ES-I3 (cell line): ENCODE measurements around the gene MAP2K3.
"Not testable (repeated sequence)": the region's sequence is repeated elsewhere in the genome, so short reads cannot be mapped to it uniquely, and the experiment has no call there.

Experiments used
- H3K36me3 ChIP-seq: 2 replicates; pipeline ENCODE4 v1.6.1; 2013; ENCODE audit warnings: mild to moderate bottlenecking, low read length, control low read depth, moderate library complexity; ENCODE audit not compliant: insufficient read depth
- H3K4me1 ChIP-seq: 2 replicates; pipeline ENCODE4 v1.6.1; 2013; ENCODE audit warnings: mild to moderate bottlenecking, control low read depth, low read length; ENCODE audit not compliant: insufficient read depth
- H3K9ac ChIP-seq: 2 replicates; pipeline ENCODE4 v1.6.1; 2013; ENCODE audit warnings: low read depth, mild to moderate bottlenecking, low read length, moderate library complexity
- H3K9me3 ChIP-seq: 2 replicates; pipeline ENCODE4 v1.6.1; 2013; ENCODE audit warnings: mild to moderate bottlenecking, low read length, moderate library complexity; ENCODE audit not compliant: control insufficient read depth, insufficient read depth

The MAP2K3 gene

DNA sequence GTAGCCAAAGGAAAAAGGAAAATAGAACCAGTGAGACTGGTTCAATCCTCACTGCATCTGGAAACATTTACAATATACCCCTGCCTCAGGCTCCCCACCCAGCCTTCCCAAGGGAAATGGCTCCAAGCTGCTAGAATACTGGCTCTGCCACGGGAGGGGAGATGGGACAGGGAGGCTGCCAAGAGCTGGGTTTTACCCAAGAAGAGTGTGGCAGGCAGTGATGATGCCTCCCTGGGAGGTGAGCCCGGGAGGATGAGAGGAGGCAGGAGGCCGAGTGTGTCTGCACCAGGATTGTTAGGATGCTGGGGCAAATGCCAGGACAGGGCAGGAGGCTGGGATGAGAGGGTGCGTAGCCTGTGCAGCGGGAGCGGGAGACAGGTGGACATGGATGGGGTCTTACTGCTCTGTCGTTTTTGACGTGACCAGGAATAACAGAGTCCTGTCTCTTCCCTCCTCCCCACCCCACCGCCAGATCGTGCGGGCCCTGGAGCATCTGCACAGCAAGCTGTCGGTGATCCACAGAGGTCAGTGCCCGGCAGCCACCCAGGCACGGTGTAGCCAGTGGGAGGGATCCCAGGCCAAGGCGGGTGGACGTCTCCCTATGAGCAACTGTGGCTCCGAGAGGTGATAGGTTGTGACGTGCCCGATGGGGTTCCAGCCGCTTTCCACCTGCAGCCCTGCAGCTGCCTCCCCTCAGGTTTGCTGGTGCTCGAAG lies 18.4 kb downstream of the MAP2K3 start:
- Histone ChIP-seq H3K9me3 (no peaks in the 10 kb centered on the region), H3K4me1 (no peaks in the 10 kb centered on the region), H3K36me3 (no peaks in the 10 kb centered on the region; the same call in 1 of the 2 replicates), H3K9ac (no peak overlapping the region)

DNA sequence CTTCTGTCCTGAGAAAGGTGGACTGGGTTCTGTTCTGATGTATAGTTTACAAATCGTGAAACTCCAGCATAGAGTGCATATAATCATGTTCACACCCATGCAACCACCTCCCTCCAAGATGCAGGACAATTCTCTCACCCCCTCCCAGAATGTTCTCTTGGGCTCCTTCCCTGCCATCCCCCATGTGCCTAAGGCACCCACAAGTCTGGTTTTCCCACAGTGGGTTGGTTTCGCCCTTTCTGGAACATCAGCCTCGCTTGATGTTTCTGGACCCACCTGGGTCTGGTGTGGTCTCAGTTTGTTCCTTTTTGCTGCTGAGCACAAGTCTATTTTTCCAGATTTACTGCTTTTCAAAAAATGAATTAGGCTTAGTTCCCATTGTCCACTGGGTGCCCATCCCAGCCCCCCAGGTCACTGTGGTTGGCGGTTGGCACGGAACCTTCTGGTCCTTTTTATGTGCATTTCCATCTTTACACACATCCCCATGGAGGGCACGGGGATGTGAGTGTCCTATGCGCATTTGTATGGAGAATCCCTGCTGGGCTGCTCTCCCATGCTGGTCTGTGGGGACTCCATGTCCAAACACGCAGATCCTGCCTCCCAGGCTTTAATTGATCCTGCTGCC lies 19.0 kb downstream of the MAP2K3 start:
- Histone ChIP-seq H3K36me3 (no peaks in the 10 kb centered on the region; the same call in 1 of the 2 replicates), H3K9ac (no peak overlapping the region), H3K9me3 (no peaks in the 10 kb centered on the region), H3K4me1 (no peaks in the 10 kb centered on the region)

DNA sequence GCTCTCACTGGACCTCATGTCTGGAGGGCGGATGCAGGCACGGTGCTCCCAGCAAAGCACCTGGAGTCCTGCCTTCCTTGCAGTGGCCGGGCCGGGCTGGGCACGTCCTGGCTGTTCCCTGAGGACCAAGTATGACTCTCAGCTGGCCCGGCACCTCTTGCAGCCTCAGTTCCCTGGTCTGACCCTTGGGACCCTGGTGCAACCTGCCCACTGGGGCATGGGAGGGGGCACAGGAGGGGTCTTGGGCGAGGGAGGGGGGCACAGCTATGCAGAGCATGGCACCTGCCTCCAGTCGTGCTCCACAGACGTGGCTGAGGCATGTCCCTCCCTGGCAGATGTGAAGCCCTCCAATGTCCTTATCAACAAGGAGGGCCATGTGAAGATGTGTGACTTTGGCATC lies 19.6 kb downstream of the MAP2K3 start:
- Histone ChIP-seq H3K4me1 (no peaks in the 10 kb centered on the region), H3K9ac (no peak overlapping the region), H3K36me3 (no peaks in the 10 kb centered on the region; the same call in 1 of the 2 replicates), H3K9me3 (no peaks in the 10 kb centered on the region)

DNA sequence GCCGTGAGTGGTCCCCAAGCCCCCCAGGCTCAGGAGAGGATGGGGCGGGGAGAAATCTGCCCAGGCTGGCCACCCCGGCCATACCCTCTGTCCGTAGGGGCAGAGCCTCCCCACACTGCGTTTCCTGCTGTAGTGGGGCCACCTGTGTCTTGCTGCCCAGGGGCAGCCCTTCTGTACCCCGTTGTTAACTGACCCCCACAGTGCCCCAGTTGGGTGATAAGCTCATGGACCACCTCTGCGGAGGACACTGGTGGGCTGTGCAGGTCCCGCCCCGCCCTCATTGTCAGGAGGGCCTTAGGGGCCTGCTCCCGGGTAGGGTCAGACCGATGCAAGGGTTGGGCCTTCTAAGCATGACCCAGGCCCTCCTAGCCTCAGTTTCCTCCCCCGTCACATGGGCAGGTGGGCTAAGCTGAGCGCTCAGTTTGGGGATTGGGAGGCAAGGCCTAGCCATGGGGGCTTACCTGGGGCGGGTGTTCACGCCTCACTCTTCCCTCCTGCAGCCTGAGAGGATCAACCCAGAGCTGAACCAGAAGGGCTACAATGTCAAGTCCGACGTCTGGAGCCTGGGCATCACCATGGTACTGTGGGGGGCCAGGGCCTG lies 20.1 kb downstream of the MAP2K3 start:
- not testable (repeated sequence) for H3K36me3 ChIP-seq, H3K9ac ChIP-seq, H3K9me3 ChIP-seq, H3K4me1 ChIP-seq

DNA sequence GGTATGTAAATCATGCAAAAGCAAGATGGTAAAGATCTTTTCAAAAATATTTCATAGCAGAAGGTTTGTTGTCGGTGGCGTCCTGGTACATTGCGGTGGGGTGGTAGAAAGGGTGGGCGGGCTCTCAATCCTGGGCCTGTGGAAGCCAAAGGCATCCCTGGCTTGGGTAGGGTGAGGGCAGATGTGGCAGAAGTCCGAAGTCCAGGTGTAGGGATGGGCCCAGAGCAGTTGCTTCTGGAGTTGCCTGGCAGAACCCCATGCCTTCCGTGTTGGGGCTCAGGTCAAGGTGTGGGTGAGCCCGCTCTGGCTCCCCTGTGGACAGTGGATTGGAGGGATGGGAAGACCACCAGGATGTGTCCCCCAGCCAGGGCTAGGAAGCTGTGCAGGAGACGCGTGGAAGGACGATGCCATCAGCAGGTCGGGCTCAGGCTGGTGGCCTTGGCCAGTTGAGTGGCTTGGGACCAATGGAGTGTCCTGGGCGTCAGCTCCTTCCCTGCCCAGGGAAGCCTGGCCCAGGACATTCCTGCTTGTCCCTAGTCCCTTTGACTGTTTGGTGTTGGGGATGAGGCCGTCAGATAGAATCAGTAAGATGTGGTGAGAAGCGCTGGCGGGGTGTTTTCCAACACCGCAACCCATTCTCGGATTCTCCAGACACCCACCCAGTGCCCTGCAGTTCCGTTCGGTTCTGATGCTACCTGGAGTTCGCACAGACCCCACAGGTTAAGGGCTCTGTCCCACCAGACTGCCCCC lies 21.1 kb downstream of the MAP2K3 start:
- not testable (repeated sequence) for H3K36me3 ChIP-seq

DNA sequence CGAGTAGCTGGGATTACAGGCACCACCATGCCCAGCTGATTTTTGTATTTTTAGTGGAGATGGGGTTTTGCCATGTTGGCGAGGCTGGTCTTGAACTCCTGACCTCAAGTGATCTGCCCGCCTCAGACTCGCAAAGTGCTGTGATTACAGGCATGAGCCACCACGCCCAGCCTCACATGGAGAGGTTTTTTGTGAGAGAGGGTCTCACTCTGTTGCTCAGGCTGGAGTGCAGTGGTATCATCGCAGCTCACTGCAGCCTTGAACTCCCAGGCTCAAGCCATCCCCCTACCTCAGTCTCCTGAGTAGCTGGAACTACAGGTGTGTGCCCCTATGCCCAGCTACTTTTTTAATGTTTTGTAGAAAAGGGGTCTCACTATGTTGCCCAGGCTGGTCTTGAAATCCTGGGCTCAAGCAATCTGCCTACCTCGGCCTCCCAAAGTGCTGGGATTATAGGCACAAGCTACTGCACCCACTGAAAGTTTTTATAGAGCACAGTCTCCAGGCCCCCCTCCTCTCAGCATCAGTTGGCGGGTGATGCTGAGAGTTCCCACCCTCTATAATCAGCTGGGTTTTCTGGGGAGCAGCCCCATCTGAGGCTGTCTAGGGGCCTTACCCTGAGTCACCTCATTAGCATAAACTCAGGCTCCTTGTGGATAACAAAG lies 22.2 kb downstream of the MAP2K3 start:
- H3K9ac ChIP-seq, H3K9me3 ChIP-seq, H3K36me3 ChIP-seq, H3K4me1 ChIP-seq: not testable (repeated sequence)

More for the DNA sequence above, 21.1 kb downstream of the MAP2K3 start:
- not testable (repeated sequence) for H3K9ac ChIP-seq, H3K9me3 ChIP-seq, H3K4me1 ChIP-seq

DNA sequence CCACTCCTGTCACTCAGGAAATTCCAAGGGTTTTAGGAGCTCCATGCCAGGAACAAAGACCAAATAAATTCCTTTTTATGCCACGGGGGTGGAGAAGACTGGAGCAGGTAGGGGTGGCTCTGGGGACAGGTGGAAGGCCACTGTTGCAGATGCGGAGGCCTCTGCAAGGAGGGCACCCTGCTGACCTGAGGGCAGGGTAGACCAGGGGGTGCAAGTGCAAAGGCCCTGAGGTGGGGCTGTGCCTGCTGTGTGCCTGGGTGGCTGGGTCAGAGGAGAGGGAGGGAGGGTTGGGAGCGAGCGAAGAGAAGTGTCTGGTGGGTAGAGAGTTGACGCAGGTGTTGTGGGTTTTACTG lies 22.7 kb downstream of the MAP2K3 start:
- H3K9ac ChIP-seq, H3K9me3 ChIP-seq, H3K36me3 ChIP-seq, H3K4me1 ChIP-seq: not testable (repeated sequence)

DNA sequence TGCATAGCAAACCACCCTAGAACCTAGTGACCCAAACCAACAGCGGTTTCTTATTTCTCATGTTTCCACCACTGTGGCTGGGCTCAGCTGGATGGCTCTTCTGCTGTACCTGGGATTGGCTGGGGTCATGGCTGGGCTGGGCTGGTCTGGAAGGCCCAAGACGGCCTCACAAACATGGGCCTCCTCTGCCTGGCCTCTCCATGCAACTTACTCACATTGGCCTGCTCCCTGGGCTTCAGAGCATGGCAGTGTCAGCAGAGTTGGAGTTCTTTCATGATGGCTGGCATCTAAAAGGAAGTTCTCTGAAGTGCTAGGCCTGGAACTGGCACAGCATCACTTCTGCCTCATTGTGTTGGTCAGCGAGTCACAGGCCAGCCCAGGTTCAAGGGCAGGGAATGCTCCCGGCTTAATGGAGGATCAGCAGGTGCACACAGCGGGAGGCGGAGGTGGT lies 24.4 kb downstream of the MAP2K3 start:
- H3K9ac ChIP-seq, H3K36me3 ChIP-seq, H3K4me1 ChIP-seq, H3K9me3 ChIP-seq: not testable (repeated sequence)

DNA sequence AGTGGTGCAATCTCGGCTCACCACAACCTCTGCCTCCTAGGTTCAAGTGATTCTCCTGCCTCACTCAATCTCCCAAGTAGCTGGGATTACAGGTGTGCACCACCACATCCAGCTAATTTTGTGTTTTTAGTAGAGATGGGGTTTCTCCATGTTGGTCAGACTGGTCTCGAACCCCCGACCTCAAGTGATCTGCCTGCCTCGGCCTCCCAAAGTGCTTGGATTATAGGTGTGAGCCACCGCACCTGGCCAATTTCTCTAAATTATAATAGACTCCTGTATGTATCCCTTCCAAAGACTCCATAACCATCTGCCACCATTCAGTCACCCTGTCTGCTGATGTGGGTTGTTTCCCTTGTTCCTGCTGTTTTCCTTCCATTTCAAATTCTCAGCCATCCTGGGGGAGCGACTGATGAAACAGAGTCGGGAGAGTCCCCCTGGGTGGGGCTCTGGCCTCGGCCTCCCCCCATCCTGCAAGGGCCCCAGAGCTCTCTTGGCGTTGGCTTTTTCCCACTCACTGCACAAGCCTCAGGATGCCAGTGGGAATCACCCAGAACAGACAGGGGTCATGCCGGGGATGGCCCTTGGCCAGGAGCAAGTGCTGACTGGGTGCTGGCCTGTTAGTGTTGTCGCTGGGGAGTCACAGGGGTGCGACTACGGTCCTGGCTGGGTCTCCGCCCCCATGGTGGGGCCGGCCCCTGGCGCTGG lies 25.7 kb downstream of the MAP2K3 start:
- not testable (repeated sequence) for H3K9me3 ChIP-seq

DNA sequence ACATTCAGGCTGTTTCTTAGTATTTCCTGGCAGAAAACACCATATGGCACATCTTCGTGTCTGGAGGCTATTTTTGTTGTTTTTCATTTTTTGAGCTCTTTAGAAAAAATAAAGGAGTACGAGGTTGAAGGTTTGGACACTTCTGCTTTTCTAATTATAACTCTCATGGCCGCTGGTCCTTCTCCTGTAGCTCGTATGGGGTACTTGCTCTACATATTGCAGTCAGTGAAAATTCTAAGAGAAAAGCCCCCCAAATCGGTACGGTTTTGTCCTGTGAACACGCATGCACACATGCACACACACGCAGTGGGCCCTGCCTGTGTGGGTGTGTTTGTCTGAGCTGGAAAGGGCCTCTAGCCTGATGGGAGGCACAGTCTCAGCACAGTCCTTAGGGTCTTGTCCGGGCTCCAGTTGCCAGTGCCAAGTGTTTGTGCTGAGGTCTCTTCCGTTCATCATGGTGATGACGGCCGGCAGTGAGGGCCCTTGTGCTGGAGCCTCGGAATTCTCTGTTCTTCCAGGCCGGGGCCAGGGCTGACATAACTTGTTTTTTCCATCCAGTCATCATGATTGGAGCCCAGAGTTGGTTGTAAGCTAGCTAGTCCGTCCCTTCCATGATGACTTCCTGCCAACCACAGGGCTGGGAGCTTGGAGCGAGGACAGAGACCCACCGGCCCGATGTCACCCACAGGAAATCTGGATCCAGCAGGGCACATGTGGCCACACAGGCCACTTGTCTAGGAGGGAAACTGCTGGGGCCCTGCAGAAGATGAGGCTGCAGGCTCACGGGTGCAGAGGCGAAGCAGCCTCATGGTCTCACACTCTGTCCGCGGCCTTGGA lies 26.5 kb downstream of the MAP2K3 start:
- H3K4me1 ChIP-seq, H3K9me3 ChIP-seq, H3K9ac ChIP-seq, H3K36me3 ChIP-seq: not testable (repeated sequence)

More for the DNA sequence above, 25.7 kb downstream of the MAP2K3 start:
- not testable (repeated sequence) for H3K4me1 ChIP-seq, H3K36me3 ChIP-seq, H3K9ac ChIP-seq

DNA sequence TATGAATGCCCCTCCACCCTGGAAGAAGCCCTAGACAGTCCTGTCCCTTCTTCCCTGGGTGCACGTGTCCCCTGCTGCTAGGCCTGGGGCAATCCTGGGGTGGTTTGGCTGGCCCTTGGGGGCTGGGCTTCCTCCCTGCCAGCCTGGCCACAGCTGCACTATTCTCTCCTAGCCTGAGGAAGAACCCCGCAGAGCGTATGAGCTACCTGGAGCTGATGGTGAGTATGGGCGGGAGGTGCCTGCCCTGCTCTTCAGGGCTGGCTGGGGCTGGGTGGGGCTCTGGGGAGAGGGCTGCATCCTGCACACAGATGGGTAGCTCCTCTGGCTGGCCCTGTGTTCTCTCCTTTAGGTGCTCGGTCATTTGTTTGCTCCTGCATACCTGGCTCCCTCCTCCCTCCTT lies 28.8 kb downstream of the MAP2K3 start:
- Histone ChIP-seq H3K4me1 (no peaks in the 10 kb centered on the region), H3K9ac (no peak overlapping the region)

DNA sequence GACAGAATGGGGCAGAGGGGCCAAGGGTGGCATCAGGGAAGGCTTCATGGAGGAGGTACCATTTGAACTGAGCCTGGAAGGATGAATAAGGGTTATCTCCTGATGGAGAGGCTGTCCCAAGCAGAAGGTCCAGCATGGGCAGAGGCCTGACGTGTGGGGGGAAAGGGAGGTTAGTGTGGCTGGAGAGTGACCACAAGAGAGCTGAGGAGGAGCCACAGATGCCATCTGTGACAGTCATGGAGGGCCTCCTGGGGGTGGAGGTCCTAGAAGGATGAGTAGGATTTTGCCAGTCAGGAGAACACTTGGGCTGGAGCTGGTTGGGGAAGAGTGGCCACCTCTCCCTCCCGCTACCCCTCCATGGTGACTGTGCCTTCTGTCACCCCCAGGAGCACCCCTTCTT lies 29.2 kb downstream of the MAP2K3 start:
- H3K36me3 ChIP-seq, result not testable (repeated sequence)

More for the DNA sequence above, 28.8 kb downstream of the MAP2K3 start:
- Histone ChIP-seq H3K36me3 (no peaks in the 10 kb centered on the region), H3K9me3 (no peaks in the 10 kb centered on the region)

DNA sequence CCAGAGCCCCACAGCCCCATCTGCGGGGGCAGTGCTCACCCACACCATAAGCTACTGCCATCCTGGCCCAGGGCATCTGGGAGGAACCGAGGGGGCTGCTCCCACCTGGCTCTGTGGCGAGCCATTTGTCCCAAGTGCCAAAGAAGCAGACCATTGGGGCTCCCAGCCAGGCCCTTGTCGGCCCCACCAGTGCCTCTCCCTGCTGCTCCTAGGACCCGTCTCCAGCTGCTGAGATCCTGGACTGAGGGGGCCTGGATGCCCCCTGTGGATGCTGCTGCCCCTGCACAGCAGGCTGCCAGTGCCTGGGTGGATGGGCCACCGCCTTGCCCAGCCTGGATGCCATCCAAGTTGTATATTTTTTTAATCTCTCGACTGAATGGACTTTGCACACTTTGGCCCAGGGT lies 29.8 kb downstream of the MAP2K3 start:
- H3K36me3 ChIP-seq, H3K4me1 ChIP-seq, H3K9ac ChIP-seq, H3K9me3 ChIP-seq: not testable (repeated sequence)

More for the DNA sequence above, 29.2 kb downstream of the MAP2K3 start:
- not testable (repeated sequence) for H3K4me1 ChIP-seq, H3K9ac ChIP-seq, H3K9me3 ChIP-seq
